HG02588 (cell line): Measurements from ENCODE around the gene PROZ.

ENCODE experiments used
- ATAC-seq: cut with Tn5 transposase; IDR thresholded peaks from one replicate; pipeline ENCODE4 v1.9.1; 2021; ENCODE audit warnings: mild to moderate bottlenecking, moderate library complexity; ENCODE audit not compliant: unreplicated experiment

Gene PROZ

GRCh38 chr13:113140677-113141600 is 17.5 kb upstream of the PROZ start:
- no peak for ATAC-seq

- ATAC-seq: no peak
These were observed 16.9 kb upstream of the PROZ start for GRCh38 chr13:113141601-113141970.

- ATAC-seq: no peak
These were observed 15.6 kb upstream of the PROZ start for GRCh38 chr13:113142876-113143275.

GRCh38 chr13:113143466-113144254 is 14.8 kb upstream of the PROZ start:
- ATAC-seq: no peak

- no peak for ATAC-seq
These were observed 14.2 kb upstream of the PROZ start for GRCh38 chr13:113144255-113144629.

- ATAC-seq: no peak
These were observed 13.0 kb upstream of the PROZ start for GRCh38 chr13:113145496-113145895.

GRCh38 chr13:113145911-113146598 is 12.4 kb upstream of the PROZ start:
- no peak for ATAC-seq

- no peak for ATAC-seq
These were observed 11.7 kb upstream of the PROZ start for GRCh38 chr13:113146750-113147149.

GRCh38 chr13:113147206-113147605 is 11.2 kb upstream of the PROZ start:
- no peak for ATAC-seq

- no peak for ATAC-seq
These were observed 10.0 kb upstream of the PROZ start for GRCh38 chr13:113148407-113148806.

GRCh38 chr13:113148940-113149503 is 9.4 kb upstream of the PROZ start:
- ATAC-seq: no peak

- ATAC-seq: no peak
These were observed 8.5 kb upstream of the PROZ start for GRCh38 chr13:113149711-113150549.

- no peak for ATAC-seq
These were observed 7.7 kb upstream of the PROZ start for GRCh38 chr13:113150550-113151365.

- ATAC-seq: no peak
These were observed 6.4 kb upstream of the PROZ start for GRCh38 chr13:113151745-113152690.

GRCh38 chr13:113152691-113152983 is 5.8 kb upstream of the PROZ start:
- ATAC-seq: no peak

- ATAC-seq: no peak
These were observed 5.3 kb upstream of the PROZ start for GRCh38 chr13:113152984-113153809.
